Neuronal stem cell (in vitro differentiated cells): ENCODE results near the gene HOXC9.
A peak's percentile ranks its signal among the peaks of the same experiment; 100 is the strongest.

Source experiments
- DNase-seq: peaks from one replicate; pipeline ENCODE4 v3.0.0-alpha.2; 2013; ENCODE audit warnings: low spot score
- H2AFZ ChIP-seq: one replicate; pipeline ENCODE4 v1.6.1; 2013; ENCODE audit warnings: mild to moderate bottlenecking, low read length, inconsistent platforms
- H2AK5ac ChIP-seq: 2 replicates; pipeline ENCODE4 v1.6.1; 2013; ENCODE audit warnings: low read depth, mild to moderate bottlenecking, inconsistent platforms, low read length, moderate library complexity, mixed read lengths
- H2BK120ac ChIP-seq: 2 replicates; pipeline ENCODE4 v1.6.1; 2013; ENCODE audit warnings: low read depth, mild to moderate bottlenecking, inconsistent platforms, low read length, moderate library complexity, mixed read lengths
- H2BK12ac ChIP-seq: one replicate; pipeline ENCODE4 v1.6.1; 2013; ENCODE audit warnings: low read length, inconsistent platforms
- H2BK15ac ChIP-seq: 2 replicates; pipeline ENCODE4 v1.6.1; 2013; ENCODE audit warnings: mild to moderate bottlenecking, low read length, inconsistent platforms, mixed read lengths
- H2BK5ac ChIP-seq: one replicate; pipeline ENCODE4 v1.6.1; 2013; ENCODE audit warnings: inconsistent platforms, mild to moderate bottlenecking, low read length, moderate library complexity
- H3K14ac ChIP-seq: one replicate; pipeline ENCODE4 v1.6.1; 2013; ENCODE audit warnings: low read length, inconsistent platforms
- H3K18ac ChIP-seq: 2 replicates; pipeline ENCODE4 v1.6.1; 2013; ENCODE audit warnings: low read length, inconsistent platforms
- H3K23ac ChIP-seq: 2 replicates; pipeline ENCODE4 v1.6.1; 2013; ENCODE audit warnings: low read depth, mild to moderate bottlenecking, mixed read lengths, low read length, inconsistent platforms; ENCODE audit not compliant: poor library complexity
- H3K27ac ChIP-seq: replicated peaks from 3 replicates; pipeline ENCODE4 v1.5.1; 2013; ENCODE audit warnings: low read length, inconsistent platforms
- H3K27me3 ChIP-seq, 3 experiments: 2 replicates each; pipeline ENCODE4 v1.6.1; 2013; ENCODE audit warnings: low read length in 3 of 3, mild to moderate bottlenecking in 2 of 3, inconsistent platforms in 1 of 3, low read depth in 1 of 3, mixed read lengths in 1 of 3, moderate library complexity in 1 of 3; ENCODE audit not compliant: control insufficient read depth in 3 of 3, insufficient read depth in 3 of 3
- H3K36me3 ChIP-seq, 2 donors: replicated peaks in 1 of 2; 2 replicates each; pipeline ENCODE4 v1.6.1; 2013; ENCODE audit warnings: low read length in 2 of 2; ENCODE audit not compliant: control insufficient read depth in 2 of 2, insufficient read depth in 2 of 2
- H3K4ac ChIP-seq: 2 replicates; pipeline ENCODE4 v1.6.1; 2013; ENCODE audit warnings: inconsistent platforms, mild to moderate bottlenecking, low read length, moderate library complexity
- H3K4me1 ChIP-seq, 2 donors: 1 replicate in 1 of 2; 2 replicates in 1 of 2; pipeline ENCODE4 v1.6.1; 2013; ENCODE audit warnings: low read length in 2 of 2, low read depth in 1 of 2; ENCODE audit not compliant: control insufficient read depth in 2 of 2, insufficient read depth in 1 of 2
- H3K4me2 ChIP-seq: one replicate; pipeline ENCODE4 v1.6.1; 2013; ENCODE audit warnings: mild to moderate bottlenecking, low read length, inconsistent platforms; ENCODE audit not compliant: insufficient read depth, poor library complexity, severe bottlenecking
- H3K4me3 ChIP-seq, 2 donors: 2 replicates each; pipeline ENCODE4 v1.5.1; 2013; ENCODE audit warnings: low read length in 2 of 2, mild to moderate bottlenecking in 2 of 2, inconsistent platforms in 1 of 2, moderate library complexity in 1 of 2
- H3K79me1 ChIP-seq: one replicate; pipeline ENCODE4 v1.6.1; 2013; ENCODE audit warnings: low read depth, mild to moderate bottlenecking, inconsistent platforms, low read length, moderate library complexity
- H3K9ac ChIP-seq: one replicate; pipeline ENCODE4 v1.6.1; 2013; ENCODE audit warnings: mild to moderate bottlenecking, low read depth, low read length, inconsistent platforms; ENCODE audit not compliant: poor library complexity
- H3K9me3 ChIP-seq, 2 donors: replicated peaks in 1 of 2; 2 replicates each; pipeline versions ENCODE3 to v1.6.1; 2013; ENCODE audit warnings: low read length in 2 of 2, mild to moderate bottlenecking in 2 of 2, inconsistent platforms in 1 of 2, low read depth in 1 of 2, mixed read lengths in 1 of 2, moderate library complexity in 1 of 2; ENCODE audit not compliant: control insufficient read depth in 2 of 2, insufficient read depth in 1 of 2
- H4K8ac ChIP-seq: one replicate; pipeline ENCODE4 v1.6.1; 2013; ENCODE audit warnings: low read depth, mild to moderate bottlenecking, inconsistent platforms, low read length, moderate library complexity
- H4K91ac ChIP-seq: one replicate; pipeline ENCODE4 v1.6.1; 2013; ENCODE audit warnings: low read length, low read depth, mild to moderate bottlenecking, inconsistent platforms; ENCODE audit not compliant: poor library complexity
- WGBS, 2 donors: extraction: QIAGEN DNeasy Blood & Tissue Kit; methylation state at CpG; one replicate each; pipeline ENCODE4 v1.1.7; 2013; ENCODE audit warnings: missing lambda C conversion rate in 2 of 2, mixed read lengths in 1 of 2; ENCODE audit not compliant: insufficient read length in 2 of 2, insufficient replicate concordance in 1 of 2; ENCODE audit errors: extremely low coverage in 2 of 2; 5-methylcytosine and 5-hydroxymethylcytosine counted together

The HOXC9 gene

DNA sequence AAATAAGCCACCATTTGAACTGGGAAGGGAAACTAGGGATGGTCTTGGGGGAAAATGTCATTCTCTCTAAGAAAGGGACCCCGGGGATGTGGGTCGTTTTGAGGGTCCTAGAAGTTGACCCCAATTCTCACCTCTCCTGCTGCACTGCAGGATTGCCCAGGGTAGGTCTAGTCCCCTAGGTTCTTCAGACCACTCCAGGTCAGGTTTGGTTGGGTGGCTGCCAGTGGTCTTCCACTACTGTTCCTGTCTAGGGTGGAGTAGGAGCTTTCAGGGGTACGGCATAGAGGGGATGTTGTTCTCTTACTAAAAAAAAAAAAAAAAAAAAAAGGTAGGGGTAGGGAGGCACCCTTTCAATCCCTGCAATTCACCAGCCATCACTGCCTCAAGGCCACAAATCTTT is 16.1 kb downstream of the HOXC9 start:
- no peaks in the 10 kb centered on the region for H3K79me1 ChIP-seq
- no peak overlapping the region for H3K4me3 ChIP-seq
- H3K9ac ChIP-seq, result no peak overlapping the region
- no peak overlapping the region for H3K23ac ChIP-seq
- peaks cover 57 to 98% (median 95%) of the 10 kb centered on the region in 3 experiments for H3K27me3 ChIP-seq
- H2AFZ ChIP-seq, result no peak overlapping the region
- WGBS, 2 donors, result no CpG with 5 or more reads among the region's 3 CpGs
- no peak overlapping the region for H2AK5ac ChIP-seq
- no peak overlapping the region for H3K27ac ChIP-seq
- no peak overlapping the region for H2BK15ac ChIP-seq
- no peak overlapping the region for H4K8ac ChIP-seq
- peaks cover 0 to 5% of the 10 kb centered on the region in 2 donors for H3K9me3 ChIP-seq
- no peak overlapping the region for H2BK5ac ChIP-seq
- peaks cover 0 to 6% of the 10 kb centered on the region in 2 donors for H3K4me1 ChIP-seq
- DNase-seq, result no peak
- H4K91ac ChIP-seq, result no peak overlapping the region
- no peak overlapping the region for H3K14ac ChIP-seq
- no peak overlapping the region for H3K18ac ChIP-seq
- H3K36me3 ChIP-seq, result no peaks in the 10 kb centered on the region
- H3K4me2 ChIP-seq, result no peak overlapping the region
- H2BK12ac ChIP-seq, result no peak overlapping the region
- no peak overlapping the region for H3K4ac ChIP-seq
- H2BK120ac ChIP-seq, result no peak overlapping the region

DNA sequence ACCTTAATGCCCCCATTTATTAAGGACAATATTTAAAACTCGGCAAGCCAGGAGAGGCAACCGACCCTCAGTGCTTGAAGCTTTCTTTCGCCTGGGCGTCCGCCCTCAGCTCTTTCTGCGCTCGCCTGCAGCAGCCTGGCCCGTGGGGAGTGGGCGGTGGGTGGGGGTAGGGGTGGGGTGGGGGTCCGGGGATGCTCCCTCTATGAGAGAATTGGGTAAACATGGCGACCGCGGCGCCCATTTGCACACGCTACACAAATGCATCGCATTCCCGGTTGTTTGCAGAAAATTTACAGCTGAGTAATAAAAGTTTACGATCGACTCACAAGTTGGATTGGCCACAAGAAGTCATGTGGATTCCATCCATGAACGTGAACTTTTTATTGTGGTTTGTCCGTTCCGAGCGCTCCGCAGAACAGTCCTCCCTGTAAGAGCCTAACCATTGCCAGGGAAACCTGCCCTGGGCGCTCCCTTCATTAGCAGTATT is 16.6 kb downstream of the HOXC9 start:
- H2BK5ac ChIP-seq, result no peak overlapping the region
- no peak overlapping the region for H4K91ac ChIP-seq
- H3K36me3 ChIP-seq, result no peaks in the 10 kb centered on the region
- no CpG with 5 or more reads among the region's 25 CpGs for WGBS, 2 donors
- H2BK12ac ChIP-seq, result no peak overlapping the region
- no peak overlapping the region for H4K8ac ChIP-seq
- H3K79me1 ChIP-seq, result no peaks in the 10 kb centered on the region
- no peak overlapping the region for H3K14ac ChIP-seq
- no peak for DNase-seq
- H2AK5ac ChIP-seq, result no peak overlapping the region
- no peak overlapping the region for H3K18ac ChIP-seq
- peaks cover 0 to 5% of the 10 kb centered on the region in 2 donors for H3K9me3 ChIP-seq
- no peak overlapping the region for H2AFZ ChIP-seq
- no peak overlapping the region for H2BK15ac ChIP-seq
- H3K27ac ChIP-seq, result no peak overlapping the region
- H3K4me2 ChIP-seq, result no peak overlapping the region
- H3K4me1 ChIP-seq, result peaks cover 0 to 6% of the 10 kb centered on the region in 2 donors
- H3K4ac ChIP-seq, result no peak overlapping the region
- no peak overlapping the region for H3K9ac ChIP-seq
- H3K27me3 ChIP-seq, result peaks cover 58 to 98% (median 95%) of the 10 kb centered on the region in 3 experiments
- no peak overlapping the region for H3K23ac ChIP-seq
- H3K4me3 ChIP-seq, result no peak overlapping the region
- H2BK120ac ChIP-seq, result no peak overlapping the region

DNA sequence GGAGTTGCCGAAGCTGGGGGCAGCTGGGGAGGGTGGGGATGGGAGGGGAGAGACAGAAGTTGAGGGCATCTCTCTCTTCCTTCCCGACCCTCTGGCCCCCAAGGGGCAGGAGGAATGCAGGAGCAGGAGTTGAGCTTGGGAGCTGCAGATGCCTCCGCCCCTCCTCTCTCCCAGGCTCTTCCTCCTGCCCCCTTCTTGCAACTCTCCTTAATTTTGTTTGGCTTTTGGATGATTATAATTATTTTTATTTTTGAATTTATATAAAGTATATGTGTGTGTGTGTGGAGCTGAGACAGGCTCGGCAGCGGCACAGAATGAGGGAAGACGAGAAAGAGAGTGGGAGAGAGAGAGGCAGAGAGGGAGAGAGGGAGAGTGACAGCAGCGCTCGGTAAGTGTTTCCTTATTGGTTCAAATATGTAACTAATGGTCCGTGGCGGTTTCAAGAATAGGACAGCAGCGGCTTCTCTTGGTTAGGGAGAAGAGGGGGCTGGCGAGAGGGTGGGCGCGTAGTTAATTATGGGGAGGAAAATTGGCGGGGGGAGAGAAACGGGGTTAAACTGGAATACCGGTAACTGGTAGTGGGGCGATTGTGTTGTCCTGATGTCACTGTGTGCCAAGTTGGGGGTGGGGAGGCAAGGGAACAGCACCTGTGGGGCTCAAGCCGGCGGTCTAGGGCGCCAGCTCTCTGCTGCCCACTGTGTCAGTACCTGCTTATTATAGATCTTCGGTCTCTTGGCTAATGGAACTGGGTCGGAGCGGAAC is 17.2 kb downstream of the HOXC9 start:
- no peak overlapping the region for H2BK12ac ChIP-seq
- peaks cover 0 to 6% of the 10 kb centered on the region in 2 donors for H3K4me1 ChIP-seq
- H3K4ac ChIP-seq, result no peak overlapping the region
- no peak overlapping the region for H4K91ac ChIP-seq
- peaks cover 0 to 5% of the 10 kb centered on the region in 2 donors for H3K9me3 ChIP-seq
- H2BK120ac ChIP-seq, result no peak overlapping the region
- no peak overlapping the region for H2AK5ac ChIP-seq
- no peaks in the 10 kb centered on the region for H3K79me1 ChIP-seq
- no peak for DNase-seq
- H2BK5ac ChIP-seq, result no peak overlapping the region
- H3K36me3 ChIP-seq, result no peaks in the 10 kb centered on the region
- H3K14ac ChIP-seq, result no peak overlapping the region
- peaks cover 61 to 98% (median 98%) of the 10 kb centered on the region in 3 experiments for H3K27me3 ChIP-seq
- H4K8ac ChIP-seq, result no peak overlapping the region
- peak overlapping the region; percentile 45 for H3K18ac ChIP-seq
- peak overlapping the region in 1 of 2 donors; percentile 48 for H3K4me3 ChIP-seq
- no peak overlapping the region for H3K4me2 ChIP-seq
- H2AFZ ChIP-seq, result peak overlapping the region; percentile 96
- H3K23ac ChIP-seq, result no peak overlapping the region
- WGBS, 2 donors, result no CpG with 5 or more reads among the region's 24 CpGs
- no peak overlapping the region for H2BK15ac ChIP-seq
- no peak overlapping the region for H3K9ac ChIP-seq
- H3K27ac ChIP-seq, result no peak overlapping the region

DNA sequence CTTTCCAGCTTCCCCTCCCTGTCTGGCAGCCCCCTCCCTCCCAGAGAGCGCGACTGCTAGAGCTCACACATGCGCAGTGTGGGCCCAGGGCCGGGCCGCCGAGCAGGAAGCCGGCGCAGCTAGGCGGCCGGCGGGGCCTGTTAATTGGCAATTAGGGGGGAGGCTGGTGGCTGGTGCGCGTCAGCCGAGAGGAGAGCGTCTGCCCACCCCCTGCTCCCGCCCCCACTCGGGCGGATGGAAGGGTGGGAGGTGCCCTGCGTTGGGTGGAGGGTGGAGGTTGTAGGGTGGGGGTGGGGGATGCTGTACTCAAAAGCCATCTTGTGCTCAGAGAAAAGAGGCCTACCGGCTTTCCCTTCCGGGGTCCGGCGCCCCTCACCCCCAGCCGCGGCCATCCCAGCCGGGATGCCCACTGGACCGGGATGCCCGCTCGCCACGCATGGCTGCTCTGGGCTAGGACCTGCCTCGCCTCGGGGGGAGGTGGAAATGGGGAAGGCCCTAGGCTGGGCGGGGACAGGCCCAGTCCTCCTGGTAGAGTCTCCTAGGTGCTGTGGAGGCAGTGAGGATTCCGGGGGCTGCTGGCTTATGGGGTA is 18.0 kb downstream of the HOXC9 start:
- no peak overlapping the region for H2BK120ac ChIP-seq

More for the DNA sequence above, 18.0 kb downstream of the HOXC9 start:
- Histone ChIP-seq H3K79me1 (no peaks in the 10 kb centered on the region), H4K91ac (no peak overlapping the region), H2AFZ (peak overlapping the region; percentile 96), H3K27me3 (peaks cover 63 to 98% (median 98%) of the 10 kb centered on the region in 3 experiments), H2AK5ac (peak overlapping the region; percentile 34), H3K4me3 (peak overlapping the region; percentile 48 to 66), H2BK15ac (no peak overlapping the region), H3K4me1 (peaks cover 0 to 6% of the 10 kb centered on the region in 2 donors), H2BK12ac (no peak overlapping the region), H3K4ac (no peak overlapping the region), H3K9ac (no peak overlapping the region), H3K27ac (no peak overlapping the region), H3K36me3 (no peaks in the 10 kb centered on the region), H3K18ac (no peak overlapping the region), H3K23ac (peak overlapping the region; percentile 62), H4K8ac (no peak overlapping the region), H3K14ac (no peak overlapping the region), H3K4me2 (peak overlapping the region; percentile 32), H2BK5ac (no peak overlapping the region), H3K9me3 (peaks cover 0 to 5% of the 10 kb centered on the region in 2 donors)
- no peak for DNase-seq
- no CpG with 5 or more reads among the region's 34 CpGs for WGBS, 2 donors
